Lower leg skin (tissue), 4 donors: Measurements from ENCODE around the gene RBM27. TPM values are rescaled to one million over a fixed set of nuclear protein-coding genes. Genes with fewer than 3 reads are reported as not detected.

ENCODE experiments used
- DNase-seq, 2 donors: peaks; one replicate each; pipeline ENCODE4 v3.0.0-alpha.2; 2019; ENCODE audit warnings: low spot score in 2 of 2
- H3K4me3 ChIP-seq: fragments of 200-600 bp; sonication (generic); 2 replicates; pipeline ENCODE4 v1.5.1; 2017; ENCODE audit warnings: mild to moderate bottlenecking, low read depth; ENCODE audit not compliant: poor library complexity, severe bottlenecking
- CTCF ChIP-seq, 3 donors: fragments of 450-650 bp; IDR thresholded peaks; one replicate each; pipeline ENCODE4 v1.5.1; 2016; ENCODE audit warnings: antibody characterized with exemption in 3 of 3, mild to moderate bottlenecking in 3 of 3, moderate library complexity in 2 of 3
- POLR2A ChIP-seq, 2 donors: fragments of 450-650 bp; IDR thresholded peaks; one replicate each; pipeline ENCODE4 v1.6.1; 2016 to 2017; ENCODE audit warnings: antibody characterized with exemption in 2 of 2, mild to moderate bottlenecking in 1 of 2, moderate library complexity in 1 of 2
- WGBS, 2 donors: methylation state at CpG; one replicate each; pipeline ENCODE4 v1.1.5; 2018; 5-methylcytosine and 5-hydroxymethylcytosine counted together
- intact Hi-C: fragments of 100-400 bp; cut with DNase I; formaldehyde crosslinking; loops from one replicate; pipeline ENCODE4 v1.15.0; 2023; ENCODE audit warnings: low total_unique reads
- total RNA-seq, 4 donors: library from RNA; depleted of rRNA; stranded (reverse); fragments of >200 nt; gene quantifications; one replicate each; pipeline ENCODE4 v1.1.0, GENCODE V29; 2016

RBM27 gene
- total RNA-seq, 4 donors from 2014 or later, result 16.1 to 20.7 (median 18.1) TPM

GRCh38 chr5:146223179-146223578, 19.8 kb downstream of the RBM27 start:
- WGBS, 2 donors, result 100% methylated on average over 1 of the region's 1 CpG
- TF ChIP-seq POLR2A (IDR thresholded peaks at IDR 0.05) (no peak), CTCF (IDR thresholded peaks at IDR 0.05) (no peak)
- H3K4me3 ChIP-seq, result no peak overlapping the region
- DNase-seq, result no peak
- intact Hi-C loops, result no loop called here

GRCh38 chr5:146229222-146229621, 25.8 kb downstream of the RBM27 start:
- TF ChIP-seq POLR2A (IDR thresholded peaks at IDR 0.05) (no peak), CTCF (IDR thresholded peaks at IDR 0.05) (no peak)
- intact Hi-C loops, result no loop called here
- no peak for DNase-seq
- no peak overlapping the region for H3K4me3 ChIP-seq

GRCh38 chr5:146232223-146232622, 28.8 kb downstream of the RBM27 start:
- intact Hi-C loops, result no loop called here
- TF ChIP-seq CTCF (IDR thresholded peaks at IDR 0.05) (no peak), POLR2A (IDR thresholded peaks at IDR 0.05) (no peak)
- H3K4me3 ChIP-seq, result no peak overlapping the region
- WGBS, 2 donors, result 95% methylated on average over 6 of the region's 6 CpGs
- DNase-seq, result no peak

GRCh38 chr5:146233441-146233840, 30.0 kb downstream of the RBM27 start:
- DNase-seq, result no peak
- 83 to 92% methylated on average over 5 of the region's 5 CpGs for WGBS, 2 donors
- H3K4me3 ChIP-seq, result no peak overlapping the region
- intact Hi-C loops, result no loop called here
- TF ChIP-seq CTCF (IDR thresholded peaks at IDR 0.05) (no peak), POLR2A (IDR thresholded peaks at IDR 0.05) (no peak)

GRCh38 chr5:146238973-146239372, 35.6 kb downstream of the RBM27 start:
- intact Hi-C loops, result no loop called here
- no peak for TF ChIP-seq CTCF (IDR thresholded peaks at IDR 0.05)
- no peak for TF ChIP-seq POLR2A (IDR thresholded peaks at IDR 0.05)
- no peak for DNase-seq
- 51 to 92% methylated on average over 1 of the region's 1 CpG for WGBS, 2 donors
- no peak overlapping the region for H3K4me3 ChIP-seq

GRCh38 chr5:146240951-146241350, 37.5 kb downstream of the RBM27 start:
- WGBS, 2 donors, result 66 to 69% methylated on average over 2 of the region's 2 CpGs
- no peak for TF ChIP-seq POLR2A (IDR thresholded peaks at IDR 0.05)
- no peak for TF ChIP-seq CTCF (IDR thresholded peaks at IDR 0.05)
- no peak overlapping the region for H3K4me3 ChIP-seq
- DNase-seq, result no peak
- intact Hi-C loops, result no loop called here
